Lower lobe of right lung (tissue), 2 donors: Measurements from ENCODE around the gene NTM. TPM values are rescaled to one million over a fixed set of nuclear protein-coding genes. Genes with fewer than 3 reads are reported as not detected.
A peak's percentile ranks its signal among the peaks of the same experiment; 100 is the strongest.

Source experiments
- ATAC-seq, 2 donors: fragments of 200-7000 bp; cut with Tn5 transposase; one replicate each; pipeline ENCODE4 v1.9.1; 2020 to 2022; ENCODE audit warnings: mild to moderate bottlenecking in 2 of 2, moderate library complexity in 2 of 2
- DNase-seq: peaks from one replicate; pipeline ENCODE4 v3.0.0-alpha.2; 2020
- H3K27ac ChIP-seq: fragments of 200-600 bp; one replicate; pipeline ENCODE4 v1.8.0; 2022
- H3K27me3 ChIP-seq: fragments of 200-600 bp; one replicate; pipeline ENCODE4 v1.8.0; 2022; ENCODE audit warnings: low read depth
- H3K36me3 ChIP-seq: fragments of 200-600 bp; one replicate; pipeline ENCODE4 v1.8.0; 2022; ENCODE audit warnings: mild to moderate bottlenecking
- H3K4me1 ChIP-seq: fragments of 200-600 bp; one replicate; pipeline ENCODE4 v1.8.0; 2022
- H3K4me3 ChIP-seq: fragments of 200-600 bp; one replicate; pipeline ENCODE4 v1.8.0; 2022; ENCODE audit warnings: mild to moderate bottlenecking
- H3K9me3 ChIP-seq: fragments of 200-600 bp; one replicate; pipeline ENCODE4 v1.8.0; 2022
- CTCF ChIP-seq: fragments of 200-600 bp; IDR thresholded peaks from one replicate; pipeline ENCODE4 v1.8.0; 2022; ENCODE audit warnings: antibody characterized with exemption, mild to moderate bottlenecking
- intact Hi-C: fragments of 100-400 bp; cut with DNase I; formaldehyde crosslinking; loops from one replicate; pipeline ENCODE4 v1.11.0; 2022
- total RNA-seq: library from RNA; stranded (reverse); fragmentation: NEBNext Ultra II Directional; extraction: Animal tissue kit (Norgen Biotek cat#: 25700); gene quantifications from one replicate; pipeline ENCODE4 v1.2.1, GENCODE V29; 2021
- donor health status: DM: no; HTN: yes; CAD: no; lungs with severe emphysema.

The NTM gene
- total RNA-seq, 1 donor from 2014 or later = 2.3 TPM

GRCh38 chr11:132137289-132137980, 767.0 kb downstream of the NTM start:
- intact Hi-C loops = no loop called here
- no peak overlapping the region for H3K4me3 ChIP-seq
- H3K27ac ChIP-seq = no peak overlapping the region
- H3K4me1 ChIP-seq = no peaks in the 10 kb centered on the region
- no peaks in the 10 kb centered on the region for H3K27me3 ChIP-seq
- no peaks in the 10 kb centered on the region for H3K9me3 ChIP-seq
- no peak for TF ChIP-seq CTCF
- ATAC-seq = peak in 1 of 2 donors; percentile 5
- H3K36me3 ChIP-seq = no peaks in the 10 kb centered on the region
- DNase-seq = no peak

- Histone ChIP-seq H3K9me3 (no peaks in the 10 kb centered on the region), H3K27ac (no peak overlapping the region), H3K4me1 (no peaks in the 10 kb centered on the region), H3K36me3 (no peaks in the 10 kb centered on the region), H3K4me3 (no peak overlapping the region), H3K27me3 (no peaks in the 10 kb centered on the region)
- no peak for DNase-seq
- TF ChIP-seq CTCF = no peak
- intact Hi-C loops = no loop called here
- peak in 1 of 2 donors; percentile 64 for ATAC-seq
Measured at GRCh38 chr11:132137981-132138313, 767.5 kb downstream of the NTM start.

GRCh38 chr11:132139181-132139580, 768.8 kb downstream of the NTM start:
- Histone ChIP-seq H3K9me3 (no peaks in the 10 kb centered on the region), H3K4me1 (no peaks in the 10 kb centered on the region), H3K27me3 (no peaks in the 10 kb centered on the region), H3K27ac (no peak overlapping the region), H3K36me3 (no peaks in the 10 kb centered on the region), H3K4me3 (no peak overlapping the region)
- DNase-seq (no peak), ATAC-seq (no peak)
- intact Hi-C loops = no loop called here
- TF ChIP-seq CTCF = no peak

- Histone ChIP-seq H3K27ac (no peak overlapping the region), H3K9me3 (no peaks in the 10 kb centered on the region), H3K27me3 (no peaks in the 10 kb centered on the region), H3K4me1 (no peaks in the 10 kb centered on the region), H3K36me3 (no peaks in the 10 kb centered on the region), H3K4me3 (no peak overlapping the region)
- intact Hi-C loops = no loop called here
- ATAC-seq (no peak), DNase-seq (no peak)
- no peak for TF ChIP-seq CTCF
Measured at GRCh38 chr11:132140056-132140455, 769.6 kb downstream of the NTM start.

- TF ChIP-seq CTCF = no peak
- Histone ChIP-seq H3K27ac (no peak overlapping the region), H3K9me3 (no peaks in the 10 kb centered on the region), H3K4me3 (no peak overlapping the region), H3K36me3 (no peaks in the 10 kb centered on the region), H3K4me1 (no peaks in the 10 kb centered on the region), H3K27me3 (no peaks in the 10 kb centered on the region)
- no peak for ATAC-seq
- no peak for DNase-seq
- intact Hi-C loops = no loop called here
Measured at GRCh38 chr11:132142121-132142520, 771.7 kb downstream of the NTM start.
